HEK293T (cell line): ENCODE data around the gene ME1.

Experiments
- CTCF ChIA-PET: fragments of 350-600 bp; formaldehyde crosslinking; extraction: SDS; loops from one replicate; lab custom pipeline; 2021; ENCODE audit warnings: antibody characterized with exemption, inconsistent platforms; lab: Yijun Ruan, JAX
- POLR2A ChIA-PET: fragments of 350-600 bp; formaldehyde crosslinking; extraction: SDS; loops from one replicate; lab custom pipeline; 2020; ENCODE audit warnings: antibody characterized with exemption, inconsistent platforms; lab: Yijun Ruan, JAX
- DNase-seq: peaks from one replicate; pipeline ENCODE4 v3.0.0; 2012; ENCODE audit warnings: mixed read lengths; ENCODE audit errors: extremely low spot score
- ARNT ChIP-seq: fragments of 450-650 bp; IDR thresholded peaks from 2 replicates; pipeline ENCODE4 v1.6.1; 2017; ENCODE audit warnings: mild to moderate bottlenecking
- BHLHE40 ChIP-seq: fragments of 450-650 bp; IDR thresholded peaks from 2 replicates; pipeline ENCODE4 v1.6.1; 2016; ENCODE audit warnings: mild to moderate bottlenecking, moderate library complexity, borderline replicate concordance
- CTBP1 ChIP-seq: fragments of 450-650 bp; IDR thresholded peaks from 2 replicates; pipeline ENCODE4 v1.6.1; 2016; ENCODE audit warnings: borderline replicate concordance
- ELF4 ChIP-seq: fragments of 450-650 bp; IDR thresholded peaks from 2 replicates; pipeline ENCODE4 v1.6.1; 2017; ENCODE audit warnings: antibody characterized with exemption
- FOXA1 ChIP-seq: fragments of 450-650 bp; IDR thresholded peaks from 2 replicates; pipeline ENCODE4 v1.6.1; 2016; ENCODE audit warnings: mild to moderate bottlenecking
- FOXK2 ChIP-seq: fragments of 450-650 bp; IDR thresholded peaks from 2 replicates; pipeline ENCODE4 v1.6.1; 2016; ENCODE audit warnings: mild to moderate bottlenecking
- FOXM1 ChIP-seq: fragments of 450-650 bp; IDR thresholded peaks from 2 replicates; pipeline ENCODE4 v1.6.1; 2017; ENCODE audit warnings: mild to moderate bottlenecking, borderline replicate concordance
- HDGF ChIP-seq: fragments of 450-650 bp; IDR thresholded peaks from 2 replicates; pipeline ENCODE4 v1.6.1; 2017; ENCODE audit warnings: antibody characterized with exemption, borderline replicate concordance
- L3MBTL2 ChIP-seq: fragments of 450-650 bp; conservative IDR thresholded peaks from 2 replicates; pipeline ENCODE4 v1.6.1; 2016; ENCODE audit warnings: mild to moderate bottlenecking
- LEF1 ChIP-seq: fragments of 450-650 bp; IDR thresholded peaks from 2 replicates; pipeline ENCODE4 v1.6.1; 2017; ENCODE audit warnings: mild to moderate bottlenecking, borderline replicate concordance
- NFRKB ChIP-seq: fragments of 450-650 bp; IDR thresholded peaks from 2 replicates; pipeline ENCODE4 v1.6.1; 2016; ENCODE audit warnings: mild to moderate bottlenecking, moderate library complexity
- PKNOX1 ChIP-seq: fragments of 450-650 bp; IDR thresholded peaks from 2 replicates; pipeline ENCODE4 v1.6.1; 2016
- SP1 ChIP-seq: fragments of 450-650 bp; IDR thresholded peaks from 2 replicates; pipeline ENCODE4 v1.6.1; 2017
- SUZ12 ChIP-seq: fragments of 450-650 bp; IDR thresholded peaks from 2 replicates; pipeline ENCODE4 v1.6.1; 2016; ENCODE audit warnings: mild to moderate bottlenecking
- TARDBP ChIP-seq: fragments of 450-650 bp; IDR thresholded peaks from 2 replicates; pipeline ENCODE4 v1.6.1; 2016
- ZNF384 ChIP-seq: fragments of 450-650 bp; IDR thresholded peaks from 2 replicates; pipeline ENCODE4 v1.6.1; 2016

ME1 gene

GRCh38 chr6:83313882-83314281, 117.0 kb downstream of the ME1 start:
- ChIA-PET CTCF (no interaction called here), POLR2A (no interaction called here)
- no peak for TF ChIP-seq NFRKB
- TF ChIP-seq ELF4: no peak
- no peak for TF ChIP-seq LEF1
- no peak for TF ChIP-seq HDGF
- TF ChIP-seq FOXA1: no peak
- TF ChIP-seq L3MBTL2: no peak
- TF ChIP-seq SP1: no peak
- TF ChIP-seq FOXM1: no peak
- no peak for TF ChIP-seq PKNOX1
- no peak for TF ChIP-seq ARNT
- TF ChIP-seq CTBP1: no peak
- TF ChIP-seq SUZ12: no peak

DNA sequence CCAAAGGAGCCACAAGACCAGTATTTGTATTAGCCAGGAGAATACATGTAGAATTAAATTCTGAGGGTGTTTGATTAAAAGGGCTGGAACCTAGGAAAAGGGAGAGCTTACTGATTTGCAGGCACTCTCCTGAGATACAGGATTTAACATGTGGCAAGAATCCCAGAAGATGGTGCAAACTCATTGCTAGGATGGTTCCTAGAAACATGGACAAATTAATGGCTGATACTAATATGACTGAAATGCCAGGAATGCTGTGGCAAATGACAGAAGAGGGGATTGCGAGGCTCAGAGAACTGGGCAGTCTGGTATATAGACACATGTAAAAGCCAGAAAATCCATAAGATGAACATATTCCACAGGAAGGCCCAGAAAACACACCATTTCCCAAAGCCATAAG, 119.6 kb downstream of the ME1 start:
- CTCF ChIA-PET: no interaction called here
- DNase-seq: no peak
- no peak for TF ChIP-seq TARDBP
- POLR2A ChIA-PET: no interaction called here

More at GRCh38 chr6:83313882-83314281, 117.0 kb downstream of the ME1 start:
- no peak for DNase-seq

- TF ChIP-seq CTBP1 (no peak), ARNT (no peak), HDGF (no peak), TARDBP (no peak), SUZ12 (no peak), ELF4 (no peak), LEF1 (no peak), FOXM1 (no peak), FOXA1 (no peak), ZNF384 (no peak), FOXK2 (no peak), SP1 (no peak), L3MBTL2 (no peak), BHLHE40 (no peak), NFRKB (no peak), PKNOX1 (no peak)
- ChIA-PET CTCF (no interaction called here), POLR2A (no interaction called here)
- DNase-seq: no peak
Measured at GRCh38 chr6:83310046-83310445, 120.8 kb downstream of the ME1 start.

DNA sequence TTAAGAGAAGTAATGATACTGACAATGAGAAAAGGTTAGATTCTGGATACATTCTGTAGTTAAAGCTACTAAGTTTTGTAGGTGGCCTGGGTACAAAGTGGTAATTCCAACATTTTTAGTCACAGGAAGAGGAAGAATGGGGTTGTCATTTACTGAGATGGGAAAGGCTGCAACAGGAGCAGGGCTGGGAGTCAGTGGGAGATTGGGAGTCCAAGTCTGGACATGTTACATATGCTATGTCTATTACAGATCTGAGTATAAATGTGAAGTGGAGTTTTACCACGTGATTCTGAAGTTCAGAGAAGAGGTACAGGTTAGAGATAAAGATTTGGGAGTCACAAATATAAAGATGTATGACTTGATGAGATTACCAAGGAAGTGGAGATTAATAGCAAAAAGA, 121.5 kb downstream of the ME1 start:
- no peak for TF ChIP-seq PKNOX1
- no peak for TF ChIP-seq ELF4
- no peak for TF ChIP-seq L3MBTL2
- TF ChIP-seq FOXA1: no peak
- no peak for TF ChIP-seq BHLHE40
- no peak for TF ChIP-seq TARDBP
- TF ChIP-seq ARNT: no peak
- no peak for TF ChIP-seq SUZ12
- no peak for TF ChIP-seq HDGF
- TF ChIP-seq LEF1: no peak
- no peak for TF ChIP-seq CTBP1
- TF ChIP-seq FOXK2: no peak
- no peak for TF ChIP-seq NFRKB
- DNase-seq: no peak
- POLR2A ChIA-PET: no interaction called here
- CTCF ChIA-PET: no interaction called here

DNA sequence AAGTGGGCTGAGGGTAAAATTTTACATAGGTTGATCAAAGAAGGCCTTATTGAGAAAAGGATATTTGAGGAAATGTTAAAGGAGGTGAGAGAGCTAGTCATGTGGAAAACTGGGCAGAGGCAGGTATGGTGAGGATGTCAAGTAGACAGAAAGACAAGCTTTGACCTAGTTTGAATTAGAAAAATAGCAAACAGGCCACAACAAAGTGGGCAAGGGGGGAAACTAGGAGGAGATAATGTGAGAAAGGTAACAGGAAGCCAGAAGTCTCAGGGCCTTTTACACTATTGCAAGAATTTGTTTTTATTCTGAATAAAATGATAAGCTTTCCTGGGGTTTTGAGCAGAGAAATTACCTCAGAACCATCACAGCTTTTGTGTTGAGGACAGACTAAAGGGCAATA, 122.0 kb downstream of the ME1 start:
- no peak for DNase-seq
- TF ChIP-seq FOXM1: no peak
- no peak for TF ChIP-seq HDGF
- no peak for TF ChIP-seq L3MBTL2
- TF ChIP-seq ARNT: no peak
- TF ChIP-seq PKNOX1: no peak
- ChIA-PET POLR2A (no interaction called here), CTCF (interaction anchor here (1.1 kb wide), 1 partner anchor 109 kb away, joined by 3 read pairs; no protein-coding TSS in a partner anchor)

DNA sequence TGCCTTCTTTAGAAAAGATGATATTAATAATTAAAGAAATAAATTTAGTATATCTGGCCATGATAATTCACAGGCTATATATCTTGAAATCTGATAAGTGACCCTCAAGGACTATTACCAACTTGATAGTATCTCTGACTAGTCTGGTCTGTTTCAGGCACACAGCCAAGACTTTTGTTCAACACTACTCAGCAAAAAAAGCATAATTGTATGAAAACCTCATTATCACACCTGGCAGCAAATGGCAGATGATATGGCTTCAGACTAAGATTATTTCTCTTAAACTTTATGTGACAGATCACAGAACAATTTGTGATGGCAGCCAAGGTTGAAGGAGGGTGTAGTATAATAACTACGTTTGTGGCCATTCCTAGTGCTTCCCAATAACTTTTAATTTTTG, 123.0 kb downstream of the ME1 start:
- ChIA-PET POLR2A (no interaction called here), CTCF (interaction anchor here (1.1 kb wide), 1 partner anchor 110 kb away, joined by 3 read pairs; no protein-coding TSS in a partner anchor)

GRCh38 chr6:83303426-83303825, 127.4 kb downstream of the ME1 start:
- ChIA-PET CTCF (no interaction called here), POLR2A (no interaction called here)
- TF ChIP-seq LEF1 (no peak), NFRKB (no peak), FOXM1 (no peak), ZNF384 (no peak), FOXA1 (no peak), SP1 (no peak), ELF4 (no peak), TARDBP (no peak), L3MBTL2 (no peak), SUZ12 (no peak), ARNT (no peak), FOXK2 (no peak), HDGF (no peak), BHLHE40 (no peak), PKNOX1 (no peak), CTBP1 (no peak)
- DNase-seq: no peak

More for the DNA sequence above, 123.0 kb downstream of the ME1 start:
- no peak for DNase-seq
- no peak for TF ChIP-seq ARNT
